ENCODE measurements around the gene DLGAP1.

The DLGAP1 gene

DNA sequence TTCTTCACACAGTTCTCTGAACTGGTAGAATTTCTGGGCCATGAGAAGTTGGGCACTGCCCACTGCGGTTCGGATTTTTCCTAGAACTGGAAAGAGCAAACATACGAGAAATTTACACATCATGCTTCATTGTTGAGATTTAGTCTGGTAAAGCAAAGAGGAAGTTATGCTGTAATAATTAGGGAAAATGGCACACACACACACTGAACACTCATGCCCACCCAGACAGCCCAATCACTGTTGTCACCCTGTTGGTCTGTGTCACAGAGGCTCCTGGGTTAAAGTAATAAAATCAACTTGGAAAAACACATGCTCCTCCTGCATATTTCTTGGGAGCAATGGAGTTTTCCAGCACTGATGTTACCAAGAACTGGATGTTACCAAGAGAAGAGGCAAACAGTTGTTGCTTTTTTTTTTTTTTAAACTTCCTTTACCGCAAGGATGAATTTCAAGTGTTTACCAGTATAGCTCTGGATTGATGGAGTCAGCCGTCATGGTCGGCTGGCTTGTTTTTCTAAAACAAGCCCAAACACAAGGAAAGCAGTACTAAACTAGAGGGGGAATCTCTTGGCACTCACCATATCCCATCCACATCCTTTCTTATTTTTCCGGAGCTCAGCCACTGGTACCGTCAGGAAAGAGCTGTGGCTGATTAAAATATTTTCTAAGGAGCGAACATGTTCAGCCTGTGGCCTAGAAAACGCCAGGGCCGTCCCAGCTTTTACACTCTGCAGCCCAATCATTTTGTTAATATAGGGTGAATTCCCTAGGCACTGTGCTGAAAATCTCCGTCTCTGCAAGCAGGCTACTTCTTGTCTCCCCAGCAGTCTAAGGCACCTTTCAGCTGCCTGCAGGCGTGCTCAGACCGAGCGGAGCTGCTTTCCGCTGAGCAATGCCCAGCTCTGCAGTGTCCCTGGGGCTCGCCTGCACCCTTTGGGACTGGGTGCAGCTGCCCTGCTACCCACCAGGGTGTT, 946.2 kb downstream of the DLGAP1 start:
- Mint-ChIP-seq H3K36me3 (no peaks in the 10 kb centered on the region), H3K4me1 (ENCODE audit: low read depth) (peaks cover 5% of the 10 kb centered on the region), H3K9me3 (ENCODE audit: low read depth) (no peaks in the 10 kb centered on the region), H3K27ac (no peak overlapping the region), H3K4me3 (no peak overlapping the region), H3K27me3 (no peaks in the 10 kb centered on the region)

DNA sequence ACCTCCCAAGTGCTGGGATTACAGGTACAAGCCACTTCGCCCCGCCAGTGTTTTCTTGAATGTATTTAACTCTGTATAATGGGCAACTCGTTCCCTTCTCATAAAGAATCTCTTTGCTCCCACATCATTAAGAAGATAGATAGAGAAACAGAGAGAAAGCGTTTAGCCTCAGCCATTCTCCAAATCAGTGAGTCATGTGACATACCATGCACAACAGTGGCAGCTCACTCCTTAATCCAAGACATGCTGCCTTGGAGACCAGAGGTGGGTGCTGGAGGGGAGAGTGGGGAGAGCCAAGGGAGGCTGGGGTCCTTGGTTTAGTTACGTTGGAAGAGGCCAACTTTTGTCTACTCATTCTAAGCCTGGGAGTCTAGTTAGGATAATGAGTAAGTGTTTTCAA, 950.5 kb downstream of the DLGAP1 start:
- H3K4me1 Mint-ChIP-seq (ENCODE audit: low read depth) = peaks cover 11% of the 10 kb centered on the region
- no peaks in the 10 kb centered on the region for H3K9me3 Mint-ChIP-seq (ENCODE audit: low read depth)
- H3K36me3 Mint-ChIP-seq = no peaks in the 10 kb centered on the region
- no peak overlapping the region for H3K27ac Mint-ChIP-seq
- H3K27me3 Mint-ChIP-seq = peaks cover 12% of the 10 kb centered on the region
- H3K4me3 Mint-ChIP-seq = no peak overlapping the region

DNA sequence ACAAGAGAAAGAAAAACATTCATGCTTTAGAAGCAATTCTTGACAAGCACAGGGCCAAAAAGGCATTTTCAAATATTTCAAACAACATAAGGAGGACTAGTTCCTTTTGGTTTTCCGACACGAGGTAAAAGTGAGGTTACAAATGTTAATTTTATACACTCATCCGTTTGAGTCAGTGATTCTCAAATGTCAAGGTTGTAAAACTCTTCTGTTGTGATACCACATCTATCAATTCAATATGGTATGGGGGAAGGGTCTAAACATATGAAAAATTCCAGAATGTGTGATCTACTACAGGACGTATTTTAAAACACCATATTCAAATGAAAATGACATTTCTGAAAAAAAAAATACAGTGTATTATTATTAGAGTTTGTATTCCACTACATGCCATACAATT, 952.5 kb downstream of the DLGAP1 start:
- Mint-ChIP-seq H3K27me3 (peaks cover 26% of the 10 kb centered on the region), H3K4me3 (no peak overlapping the region), H3K4me1 (ENCODE audit: low read depth) (peaks cover 17% of the 10 kb centered on the region), H3K36me3 (no peaks in the 10 kb centered on the region), H3K9me3 (ENCODE audit: low read depth) (no peaks in the 10 kb centered on the region), H3K27ac (no peak overlapping the region)

DNA sequence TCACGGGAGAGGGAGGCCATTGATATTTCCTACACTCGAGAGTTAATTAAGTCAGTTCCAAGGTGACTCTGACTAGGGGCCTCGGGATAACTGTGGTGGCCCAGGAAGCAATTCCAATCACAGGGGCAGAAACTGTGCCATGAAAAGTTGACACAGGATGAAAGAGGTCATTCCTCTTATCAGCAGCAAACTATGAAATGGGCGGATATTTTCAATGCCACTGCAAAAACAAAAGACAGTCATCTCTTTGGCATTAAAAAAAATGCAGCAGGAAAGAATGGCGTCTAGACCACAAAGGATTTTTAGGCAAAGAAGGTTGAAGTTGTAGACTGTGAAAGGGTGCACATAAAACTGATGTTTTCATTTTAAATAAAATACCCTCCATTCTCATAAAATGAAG, 955.1 kb downstream of the DLGAP1 start:
- Mint-ChIP-seq H3K4me1 (ENCODE audit: low read depth) (peaks cover 19% of the 10 kb centered on the region), H3K27me3 (peaks cover 27% of the 10 kb centered on the region), H3K36me3 (no peaks in the 10 kb centered on the region), H3K9me3 (ENCODE audit: low read depth) (no peaks in the 10 kb centered on the region), H3K27ac (no peak overlapping the region), H3K4me3 (no peak overlapping the region)

DNA sequence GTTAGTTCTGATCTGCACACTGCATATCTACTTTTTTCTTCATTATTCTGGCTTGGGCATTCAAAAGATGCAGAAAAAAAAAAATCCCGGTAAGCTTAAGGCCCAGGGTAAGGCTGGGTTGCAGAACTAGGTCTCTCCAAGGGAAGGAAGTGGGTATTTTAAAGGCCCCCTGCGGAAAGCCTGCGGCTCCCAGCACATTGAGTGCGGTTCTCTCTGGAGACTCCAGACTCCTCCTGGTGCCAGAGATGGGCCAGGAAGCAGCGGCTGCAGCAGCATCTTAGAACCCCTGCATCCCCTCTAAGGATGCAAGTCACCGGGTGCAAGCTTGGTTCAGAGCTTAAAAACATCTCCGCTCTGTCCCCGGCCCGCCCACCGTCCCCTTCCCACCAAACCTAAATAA, 955.6 kb downstream of the DLGAP1 start:
- Mint-ChIP-seq H3K36me3 (no peaks in the 10 kb centered on the region), H3K9me3 (ENCODE audit: low read depth) (no peaks in the 10 kb centered on the region), H3K4me3 (peak overlapping the region; percentile 80), H3K4me1 (ENCODE audit: low read depth) (peaks cover 19% of the 10 kb centered on the region), H3K27ac (no peak overlapping the region), H3K27me3 (peaks cover 27% of the 10 kb centered on the region)

DNA sequence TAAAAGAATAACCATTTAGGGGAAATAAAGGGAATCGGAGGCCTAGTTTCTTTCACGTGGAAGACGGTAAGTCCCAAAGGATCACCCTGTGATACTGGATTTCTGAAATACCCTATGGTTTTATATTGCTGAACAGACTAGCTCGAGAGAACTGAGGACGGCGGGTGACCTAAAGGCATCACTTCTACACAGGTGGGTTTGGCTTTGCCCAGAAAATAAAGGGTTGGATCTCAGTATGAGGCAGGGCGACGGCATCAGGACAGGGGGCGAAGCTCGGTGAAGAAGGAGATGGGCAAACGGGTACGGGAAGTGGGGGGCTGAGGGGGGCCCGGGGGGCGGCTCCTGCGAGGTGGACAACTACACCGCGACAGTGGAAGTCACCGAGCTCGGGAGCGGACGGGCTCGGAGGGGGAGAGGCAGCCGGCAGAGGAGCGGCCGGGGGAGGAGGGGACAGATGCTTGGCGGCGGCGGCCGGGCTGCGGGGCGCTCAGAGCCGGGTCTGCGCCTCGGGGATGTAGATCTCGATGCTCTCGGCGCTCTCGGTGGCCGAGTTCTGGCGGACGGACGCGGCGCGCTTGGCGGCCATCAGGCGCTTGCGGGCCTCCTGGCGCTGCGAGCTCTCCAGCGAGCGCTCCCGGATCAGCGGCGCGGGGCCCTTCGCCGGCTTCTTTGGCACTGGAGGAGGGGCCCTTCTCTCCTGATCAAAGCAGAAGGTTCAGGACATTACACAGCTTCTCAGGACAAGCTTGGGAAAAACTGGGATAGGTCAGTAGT, 956.2 kb downstream of the DLGAP1 start:
- Mint-ChIP-seq H3K27ac (no peak overlapping the region), H3K4me3 (peak overlapping the region; percentile 80), H3K4me1 (ENCODE audit: low read depth) (peaks cover 19% of the 10 kb centered on the region), H3K27me3 (peaks cover 27% of the 10 kb centered on the region), H3K9me3 (ENCODE audit: low read depth) (no peaks in the 10 kb centered on the region), H3K36me3 (no peaks in the 10 kb centered on the region)

DNA sequence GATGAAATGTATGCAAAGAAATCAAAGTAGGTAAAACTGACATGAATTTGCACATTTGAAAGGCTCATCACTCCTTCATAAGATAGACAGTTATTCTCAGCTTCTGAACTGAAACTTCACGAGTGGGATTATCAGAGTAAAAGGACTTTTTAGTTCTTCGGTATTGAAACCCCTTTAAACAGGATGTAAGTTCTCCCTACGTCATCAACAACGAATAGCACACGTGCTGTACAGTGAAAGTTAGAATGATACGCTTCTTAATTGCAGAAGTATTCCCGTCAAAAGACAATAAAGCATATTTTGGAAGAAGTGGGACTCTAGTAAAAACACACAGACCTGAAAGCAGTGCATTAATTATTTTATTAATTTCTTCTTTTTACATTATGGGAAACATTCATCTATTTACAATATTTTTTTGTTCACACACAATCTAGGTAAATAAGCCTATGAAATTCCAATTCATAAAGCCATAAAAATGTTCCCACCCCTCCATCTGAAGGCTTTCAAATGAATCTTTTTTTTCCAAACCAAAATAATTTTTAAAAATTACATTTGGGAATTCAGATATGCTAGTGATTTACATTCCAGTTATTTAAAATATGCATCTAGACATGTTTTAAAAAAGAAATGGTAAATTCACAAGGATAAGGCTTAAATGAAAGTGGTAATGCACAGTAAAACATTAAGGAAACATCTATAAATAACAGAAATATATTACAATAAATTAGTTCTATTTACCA, 959.2 kb downstream of the DLGAP1 start:
- H3K36me3 Mint-ChIP-seq = no peaks in the 10 kb centered on the region
- H3K4me1 Mint-ChIP-seq (ENCODE audit: low read depth) = peaks cover 16% of the 10 kb centered on the region
- H3K4me3 Mint-ChIP-seq = no peak overlapping the region
- no peak overlapping the region for H3K27ac Mint-ChIP-seq
- H3K9me3 Mint-ChIP-seq (ENCODE audit: low read depth) = no peaks in the 10 kb centered on the region
- H3K27me3 Mint-ChIP-seq = peaks cover 19% of the 10 kb centered on the region

DNA sequence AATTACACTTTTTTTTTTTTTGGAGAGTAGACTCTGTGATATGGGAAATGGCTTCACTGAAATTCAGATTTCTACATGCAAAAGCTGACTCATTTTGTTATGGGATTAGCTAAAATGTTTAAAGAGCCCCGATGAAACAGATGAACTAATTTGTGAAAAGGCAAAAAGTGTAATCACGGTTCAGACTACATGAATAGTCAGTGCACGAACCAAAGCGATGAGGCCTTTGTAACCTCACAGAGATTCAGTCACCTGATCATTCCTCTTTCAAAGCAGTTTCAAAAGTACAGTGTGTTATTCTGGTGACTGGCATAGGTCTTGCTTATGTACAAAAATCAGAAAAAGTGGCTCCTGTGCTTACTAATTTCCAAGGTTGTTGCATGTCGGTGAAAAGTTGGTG, 960.5 kb downstream of the DLGAP1 start:
- H3K4me1 Mint-ChIP-seq (ENCODE audit: low read depth) = peaks cover 11% of the 10 kb centered on the region
- no peak overlapping the region for H3K4me3 Mint-ChIP-seq
- no peaks in the 10 kb centered on the region for H3K9me3 Mint-ChIP-seq (ENCODE audit: low read depth)
- no peaks in the 10 kb centered on the region for H3K36me3 Mint-ChIP-seq
- no peak overlapping the region for H3K27ac Mint-ChIP-seq
- peaks cover 15% of the 10 kb centered on the region for H3K27me3 Mint-ChIP-seq

DNA sequence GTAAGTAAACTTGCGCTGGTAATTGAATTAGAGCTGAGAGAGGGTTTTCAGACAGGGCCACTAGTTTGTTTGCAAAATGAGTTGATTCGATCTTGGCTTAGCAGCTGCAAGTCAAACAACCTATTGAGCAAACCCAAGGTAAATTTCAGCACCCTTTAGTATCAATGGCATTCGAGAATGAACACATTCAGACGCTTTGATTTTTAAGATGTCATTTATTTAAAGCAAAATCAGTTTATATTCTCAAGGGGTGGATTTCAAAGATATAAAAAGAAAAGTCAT, 960.9 kb downstream of the DLGAP1 start:
- Mint-ChIP-seq H3K4me1 (ENCODE audit: low read depth) (peaks cover 8% of the 10 kb centered on the region), H3K4me3 (no peak overlapping the region)

DNA sequence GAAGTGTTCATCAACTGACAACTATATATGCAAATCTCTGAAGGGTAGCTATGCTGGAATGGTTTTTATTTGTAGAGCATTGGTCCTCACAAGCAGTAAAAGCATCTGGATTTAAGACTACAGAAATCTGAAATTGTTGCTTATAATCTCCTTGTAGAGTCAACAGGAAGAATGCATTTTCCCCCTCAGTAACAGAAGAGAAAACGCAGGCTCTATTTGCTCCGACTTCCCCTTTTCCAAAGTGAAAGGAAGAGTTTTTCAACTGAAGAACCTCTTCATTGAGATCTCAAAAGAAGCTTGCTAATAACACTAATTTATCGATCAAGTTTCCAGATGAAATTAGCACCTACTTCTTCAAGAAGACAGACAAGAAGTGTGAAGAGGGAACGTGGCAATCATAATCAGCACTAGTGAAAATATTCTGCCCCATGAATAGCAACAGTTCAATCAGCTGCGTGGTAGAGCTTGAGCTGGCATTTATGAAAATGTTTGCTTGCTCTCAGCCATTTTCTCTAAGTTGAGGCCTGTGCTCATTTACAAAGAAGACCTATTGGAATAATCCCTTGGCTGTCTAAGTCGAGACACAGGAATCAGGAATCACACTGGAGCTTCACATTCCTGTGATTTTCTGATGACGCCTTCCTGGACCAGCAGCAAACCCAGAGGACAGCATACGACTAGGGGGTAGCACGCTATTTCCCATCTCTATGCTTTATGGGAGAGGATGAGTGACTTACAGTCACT, 961.4 kb downstream of the DLGAP1 start:
- Mint-ChIP-seq H3K4me3 (no peak overlapping the region), H3K27ac (no peak overlapping the region), H3K36me3 (no peaks in the 10 kb centered on the region), H3K9me3 (ENCODE audit: low read depth) (no peaks in the 10 kb centered on the region), H3K27me3 (peaks cover 12% of the 10 kb centered on the region), H3K4me1 (ENCODE audit: low read depth) (peaks cover 6% of the 10 kb centered on the region)

More for the DNA sequence above, 960.9 kb downstream of the DLGAP1 start:
- no peak overlapping the region for H3K27ac Mint-ChIP-seq
- H3K9me3 Mint-ChIP-seq (ENCODE audit: low read depth) = no peaks in the 10 kb centered on the region
- H3K27me3 Mint-ChIP-seq = peaks cover 13% of the 10 kb centered on the region
- no peaks in the 10 kb centered on the region for H3K36me3 Mint-ChIP-seq

DNA sequence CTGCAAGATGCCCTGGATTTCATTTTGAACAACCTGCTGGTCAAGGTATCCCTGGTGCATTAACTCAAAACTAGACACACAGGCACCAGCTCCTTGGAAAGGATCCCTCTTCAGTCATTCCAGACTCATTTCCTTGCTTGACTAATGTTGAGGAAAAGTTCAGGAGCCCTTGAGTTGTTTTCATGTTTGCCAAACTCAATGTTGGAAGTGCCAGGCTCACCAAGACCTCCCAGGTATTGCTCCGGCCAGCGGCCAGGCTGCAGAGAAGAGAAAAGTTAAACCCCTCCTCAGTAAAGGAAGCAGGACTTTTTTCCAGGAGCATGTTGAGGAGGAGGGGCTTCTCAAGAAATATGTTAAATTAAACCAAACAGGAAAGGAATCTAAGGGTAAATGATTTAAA, 962.4 kb downstream of the DLGAP1 start:
- H3K4me3 Mint-ChIP-seq = no peak overlapping the region
- H3K4me1 Mint-ChIP-seq (ENCODE audit: low read depth) = peaks cover 5% of the 10 kb centered on the region
- no peaks in the 10 kb centered on the region for H3K36me3 Mint-ChIP-seq
- H3K9me3 Mint-ChIP-seq (ENCODE audit: low read depth) = no peaks in the 10 kb centered on the region
- H3K27ac Mint-ChIP-seq = no peak overlapping the region
- H3K27me3 Mint-ChIP-seq = peaks cover 3% of the 10 kb centered on the region

DNA sequence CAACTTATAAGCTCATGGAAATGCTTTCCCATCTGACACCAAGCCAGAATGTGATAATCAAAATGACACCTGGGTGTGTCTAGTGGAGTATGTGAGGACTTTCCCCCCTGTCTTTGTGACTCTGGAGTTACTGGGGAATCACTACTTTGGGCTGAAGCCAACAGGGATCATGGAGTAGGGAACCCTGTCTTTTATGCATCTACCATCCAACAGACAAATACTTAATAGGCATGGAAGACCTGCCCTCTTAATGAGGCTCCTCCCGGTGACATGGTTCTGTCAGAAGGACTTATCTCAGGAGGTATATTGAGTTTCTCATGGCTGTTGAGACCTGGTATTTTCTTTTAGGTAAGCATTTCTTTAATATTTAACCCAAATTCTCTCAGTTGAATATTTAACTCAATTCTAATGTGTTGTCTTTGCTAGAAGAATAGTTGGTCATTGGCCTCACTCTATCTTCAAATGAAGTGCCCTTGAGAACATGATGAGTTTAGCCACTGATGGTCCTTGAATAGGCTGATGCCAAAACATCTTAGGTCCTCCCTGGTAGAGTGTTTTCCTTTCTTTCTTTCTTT, 963.0 kb downstream of the DLGAP1 start:
- Mint-ChIP-seq H3K27me3 (peaks cover 2% of the 10 kb centered on the region), H3K27ac (no peak overlapping the region), H3K36me3 (no peaks in the 10 kb centered on the region), H3K4me3 (no peak overlapping the region), H3K9me3 (ENCODE audit: low read depth) (no peaks in the 10 kb centered on the region), H3K4me1 (ENCODE audit: low read depth) (peaks cover 5% of the 10 kb centered on the region)

DNA sequence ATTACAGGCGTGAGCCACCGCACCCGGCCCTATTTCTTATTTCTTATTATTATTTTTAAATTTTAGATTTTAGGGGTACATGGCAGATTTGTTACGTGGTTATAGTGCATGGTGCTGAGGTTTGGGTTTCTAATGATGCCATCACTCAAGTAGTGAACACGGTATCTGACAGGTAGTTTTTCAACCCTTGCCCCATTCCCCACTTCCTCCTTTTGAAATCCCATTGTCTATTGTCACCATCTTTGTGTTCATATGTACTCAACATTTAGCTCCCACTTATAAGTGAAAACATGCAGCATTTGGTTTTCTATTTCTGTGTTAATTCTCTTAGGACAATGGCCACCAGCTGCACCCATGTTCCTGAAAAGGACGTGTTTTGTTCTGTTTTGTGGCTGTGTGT, 965.6 kb downstream of the DLGAP1 start:
- peaks cover 4% of the 10 kb centered on the region for H3K4me1 Mint-ChIP-seq (ENCODE audit: low read depth)
- no peak overlapping the region for H3K27ac Mint-ChIP-seq
- H3K4me3 Mint-ChIP-seq = no peak overlapping the region
- H3K27me3 Mint-ChIP-seq = peaks cover 2% of the 10 kb centered on the region
- no peaks in the 10 kb centered on the region for H3K36me3 Mint-ChIP-seq
- H3K9me3 Mint-ChIP-seq (ENCODE audit: low read depth) = no peaks in the 10 kb centered on the region

DNA sequence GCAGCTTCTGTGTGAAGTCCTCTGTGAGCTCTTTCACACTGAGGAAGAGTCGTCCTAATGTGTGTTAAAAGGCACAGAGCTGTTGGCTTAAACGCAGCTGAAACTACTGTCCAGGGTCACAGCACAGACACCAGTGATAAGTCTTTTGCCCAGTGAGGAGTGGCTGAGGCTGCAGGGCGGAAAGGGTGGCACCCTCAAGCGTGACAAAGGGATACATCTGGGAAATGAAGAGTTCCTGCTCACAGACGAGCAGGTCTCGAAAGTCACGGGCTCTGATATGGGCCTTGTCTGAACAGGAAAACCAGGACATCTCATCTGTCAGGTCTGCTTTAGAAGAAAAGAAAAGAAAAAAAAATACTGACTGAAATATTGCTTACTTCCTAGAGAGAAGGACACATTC, 968.6 kb downstream of the DLGAP1 start:
- H3K9me3 Mint-ChIP-seq (ENCODE audit: low read depth) = no peaks in the 10 kb centered on the region
- no peak overlapping the region for H3K4me3 Mint-ChIP-seq
- H3K4me1 Mint-ChIP-seq (ENCODE audit: low read depth) = no peaks in the 10 kb centered on the region
- H3K27me3 Mint-ChIP-seq = peaks cover 5% of the 10 kb centered on the region
- H3K27ac Mint-ChIP-seq = no peak overlapping the region
- no peaks in the 10 kb centered on the region for H3K36me3 Mint-ChIP-seq
